Adrenal gland (tissue), 12 donors: ENCODE results near the gene MEIOSIN. TPM values are rescaled to one million over a fixed set of nuclear protein-coding genes. Genes with fewer than 3 reads are reported as not detected.

Experiments
- DNase-seq, 7 donors: peaks; one replicate each; pipeline ENCODE4 v3.0.0-alpha.2; 2019 to 2020
- H3K27ac ChIP-seq, 5 donors: fragments of 200-600 bp; sonication (generic) in 4 of 5; 1 replicate in 3 of 5; 2 replicates in 2 of 5; pipeline versions ENCODE4 v1.5.1 to v1.8.0; 2016 to 2020; ENCODE audit warnings: mild to moderate bottlenecking in 1 of 5
- H3K27me3 ChIP-seq: fragments of 200-600 bp; 2 replicates; pipeline ENCODE4 v1.8.0; 2021
- H3K36me3 ChIP-seq, 2 donors: fragments of 200-600 bp; replicated peaks in 1 of 2; 1 replicate in 1 of 2; 2 replicates in 1 of 2; pipeline versions ENCODE4 v1.5.1 to v1.8.0; 2018 to 2022
- H3K4me1 ChIP-seq, 2 donors: fragments of 200-600 bp; replicated peaks in 1 of 2; 1 replicate in 1 of 2; 2 replicates in 1 of 2; pipeline versions ENCODE4 v1.5.1 to v1.8.0; 2018 to 2021
- H3K4me3 ChIP-seq, 4 donors: fragments of 200-600 bp; sonication (generic) in 3 of 4; one replicate each; pipeline ENCODE4 v1.5.1; 2016 to 2018
- H3K9me3 ChIP-seq, 3 donors: fragments of 200-600 bp; sonication (generic) in 1 of 3; replicated peaks in 1 of 3; 1 replicate in 2 of 3; 2 replicates in 1 of 3; pipeline versions ENCODE4 v1.5.1 to v1.8.0; 2016 to 2021
- CTCF ChIP-seq, 6 experiments: fragments of 450-650 bp in 4 of 6; fragments of 200-600 bp in 2 of 6; sonication (generic) in 1 of 6; IDR thresholded peaks; 1 replicate in 5 of 6; 2 replicates in 1 of 6; pipeline versions ENCODE4 v1.5.1 to v1.8.0; 2016 to 2021; ENCODE audit warnings: antibody characterized with exemption in 6 of 6, mild to moderate bottlenecking in 2 of 6, moderate library complexity in 1 of 6
- POLR2A ChIP-seq, 2 donors: fragments of 450-650 bp; IDR thresholded peaks; one replicate each; pipeline ENCODE4 v1.6.1; 2017; ENCODE audit warnings: antibody characterized with exemption in 2 of 2, mild to moderate bottlenecking in 2 of 2, moderate library complexity in 1 of 2
- WGBS, 4 donors: extraction: QIAGEN DNeasy Blood & Tissue Kit in 2 of 4; methylation state at CpG; one replicate each; pipeline versions ENCODE4 v1.1.5 to v1.1.7; 2013 to 2017; 5-methylcytosine and 5-hydroxymethylcytosine counted together
- intact Hi-C, 2 donors: fragments of 100-400 bp; cut with DNase I; formaldehyde crosslinking; loops; one replicate each; pipeline versions ENCODE4 v1.14.1 to v1.15.0; 2022 to 2023
- polyA plus RNA-seq, 3 donors: library from polyadenylated mRNA; stranded (reverse); fragments of 200-250 nt in 2 of 3; fragments of 350-450 nt in 1 of 3; fragmentation: Illumina TruSeq in 1 of 3; extraction: RNeasy Lipid Tissue Mini Kit (QIAGEN cat#74804) in 1 of 3; gene quantifications; one replicate each; pipeline ENCODE4 v1.2.3, GENCODE V29; 2013 to 2014
- total RNA-seq, 9 donors: library from RNA; depleted of rRNA in 4 of 9; stranded (reverse); fragments of >200 nt in 4 of 9; fragments of 120-200 nt in 1 of 9; fragmentation: NEBNext Ultra II Directional in 1 of 9; extraction: Animal tissue kit (Norgen Biotek cat#: 25700) in 1 of 9; gene quantifications; one replicate each; pipeline versions ENCODE4 v1.1.0 to v1.2.4, GENCODE V29; 2013 to 2023
- donor health status: healthy with polysubstance abuse.
- donor health status: Bipolar disorder and iron deficiency.
- donor health status: DM: yes; HTN: yes; CAD: no.
- donor health status: DM: no; HTN: no; CAD: no.
- donor health status: DM: no; HTN: no; CAD: no.
- donor health status: DM: yes; HTN: yes; CAD: no.

Gene MEIOSIN
- total and polyA plus RNA-seq, 12 donors, result 0.03 to 0.06 (median 0.05) TPM; not detected in 9

- DNase-seq, result no peak
- 83 to 100% (median 95%) methylated on average over 4 to 8 of the region's 8 CpGs for WGBS, 4 donors
- no peaks in the 10 kb centered on the region for H3K4me1 ChIP-seq
- no peak overlapping the region for H3K4me3 ChIP-seq
- no peak overlapping the region for H3K27ac ChIP-seq
- H3K36me3 ChIP-seq, result no peaks in the 10 kb centered on the region
- intact Hi-C loops, result no loop called here
- H3K9me3 ChIP-seq, result no peaks in the 10 kb centered on the region
- H3K27me3 ChIP-seq, result no peaks in the 10 kb centered on the region
- TF ChIP-seq POLR2A (IDR thresholded peaks at IDR 0.05) (no peak), CTCF (IDR thresholded peaks at IDR 0.05) (no peak)
Measured at GRCh38 chr19:45754323-45754722, 21.1 kb downstream of the MEIOSIN start.

GRCh38 chr19:45757695-45758094 is 24.5 kb downstream of the MEIOSIN start:
- Histone ChIP-seq H3K4me3 (no peak overlapping the region), H3K27ac (no peak overlapping the region), H3K36me3 (no peaks in the 10 kb centered on the region), H3K4me1 (no peaks in the 10 kb centered on the region), H3K27me3 (no peaks in the 10 kb centered on the region), H3K9me3 (no peaks in the 10 kb centered on the region)
- intact Hi-C loops, result no loop called here
- DNase-seq, result no peak
- 79 to 88% (median 83%) methylated on average over 9 of the region's 9 CpGs for WGBS, 4 donors
- TF ChIP-seq POLR2A (IDR thresholded peaks at IDR 0.05) (no peak), CTCF (IDR thresholded peaks at IDR 0.05) (no peak)

GRCh38 chr19:45758921-45759320 is 25.7 kb downstream of the MEIOSIN start:
- Histone ChIP-seq H3K36me3 (no peaks in the 10 kb centered on the region), H3K4me1 (no peaks in the 10 kb centered on the region), H3K27ac (no peak overlapping the region), H3K9me3 (no peaks in the 10 kb centered on the region), H3K4me3 (no peak overlapping the region), H3K27me3 (no peaks in the 10 kb centered on the region)
- TF ChIP-seq CTCF (IDR thresholded peaks at IDR 0.05), result no peak
- TF ChIP-seq POLR2A (IDR thresholded peaks at IDR 0.05), result no peak
- no peak for DNase-seq
- WGBS, 4 donors, result 72 to 86% (median 79%) methylated on average over 3 to 9 of the region's 9 CpGs
- intact Hi-C loops, result no loop called here

GRCh38 chr19:45761714-45762113 is 28.5 kb downstream of the MEIOSIN start:
- TF ChIP-seq CTCF (IDR thresholded peaks at IDR 0.05) (no peak), POLR2A (IDR thresholded peaks at IDR 0.05) (no peak)
- intact Hi-C loops, result no loop called here

More at GRCh38 chr19:45761714-45762113, 28.5 kb downstream of the MEIOSIN start:
- 83 to 93% (median 88%) methylated on average over 8 to 17 of the region's 17 CpGs for WGBS, 4 donors
- Histone ChIP-seq H3K9me3 (no peaks in the 10 kb centered on the region), H3K36me3 (no peaks in the 10 kb centered on the region), H3K4me1 (peaks cover 1 to 11% of the 10 kb centered on the region in 2 donors), H3K27ac (no peak overlapping the region), H3K27me3 (no peaks in the 10 kb centered on the region), H3K4me3 (no peak overlapping the region)
- no peak for DNase-seq
